ENCODE measurements around the gene MADD. TPM values are rescaled to one million over a fixed set of nuclear protein-coding genes. Genes with fewer than 3 reads are reported as not detected.

Gene MADD
- 79.4 TPM for total RNA-seq

DNA sequence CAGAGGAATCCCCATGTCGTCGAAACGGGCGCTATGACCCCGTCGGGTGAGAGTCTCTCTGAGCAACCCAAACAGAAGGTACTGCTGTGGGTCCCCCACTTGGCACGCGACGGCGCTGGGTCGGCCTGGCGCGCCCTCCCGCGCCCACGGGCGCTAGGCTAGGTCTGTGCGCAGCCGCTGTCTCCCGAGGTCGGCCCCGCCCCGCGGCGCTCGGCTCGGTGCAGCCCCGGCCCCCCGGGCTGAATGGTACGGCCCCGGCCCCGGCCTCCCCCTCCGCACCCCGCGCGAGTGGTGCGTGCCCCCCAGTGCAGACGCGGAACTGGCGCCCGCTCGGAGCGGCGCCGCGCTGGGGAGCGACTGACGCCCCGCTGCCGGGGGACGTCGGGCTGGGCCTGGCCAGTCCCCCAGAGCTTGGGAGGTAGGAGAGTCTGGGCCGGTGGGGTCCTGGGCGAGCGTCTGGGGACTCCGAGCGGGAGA lies at the start of gene MADD:
Gene MADD, plus strand, starts transcription at position 305 of the 477 bp plus-strand sequence.
- peak; percentile 88 for DNase-seq (ENCODE audit: low spot score)

DNA sequence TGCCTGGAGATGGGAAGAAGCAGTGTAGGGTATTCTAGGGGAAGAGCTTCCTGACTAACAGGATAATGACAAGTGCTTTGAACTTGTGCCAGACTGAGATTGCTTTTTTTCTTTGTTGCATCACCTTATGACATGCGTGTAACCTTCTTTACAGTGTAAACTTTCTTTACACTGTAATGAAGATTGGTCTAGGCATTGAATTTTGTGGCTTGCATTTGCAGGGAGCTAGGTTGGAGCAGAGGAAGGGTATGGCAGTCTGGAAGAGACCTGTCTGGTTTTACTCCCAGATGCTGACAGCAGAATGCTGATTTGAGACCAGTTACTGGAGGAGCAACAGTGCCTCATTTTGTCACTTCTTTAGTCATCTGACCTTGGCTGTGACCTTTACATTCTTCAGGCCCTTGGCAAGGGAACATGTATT lies 49.5 kb upstream of the MADD start:
- DNase-seq (ENCODE audit: low spot score): no peak

DNA sequence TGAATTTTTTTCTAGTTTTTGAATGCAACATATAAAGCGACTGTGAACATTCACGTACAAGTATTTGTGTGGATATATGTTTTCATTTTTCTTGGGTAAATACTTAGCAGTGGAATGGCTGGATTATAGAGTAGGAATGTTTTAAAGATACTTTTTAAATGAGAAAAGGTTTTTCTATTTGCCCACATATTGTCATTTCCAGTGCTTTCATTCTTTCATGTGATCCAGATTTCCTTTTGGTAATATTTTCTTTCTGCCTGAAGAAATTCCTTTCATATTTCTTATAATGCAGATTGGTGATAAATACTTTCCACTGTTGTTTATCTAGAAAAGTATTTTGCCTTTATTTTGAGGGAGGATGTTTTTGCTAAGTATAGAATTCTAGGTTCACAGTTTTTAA lies 47.2 kb upstream of the MADD start:
- no peak for DNase-seq (ENCODE audit: low spot score)

DNA sequence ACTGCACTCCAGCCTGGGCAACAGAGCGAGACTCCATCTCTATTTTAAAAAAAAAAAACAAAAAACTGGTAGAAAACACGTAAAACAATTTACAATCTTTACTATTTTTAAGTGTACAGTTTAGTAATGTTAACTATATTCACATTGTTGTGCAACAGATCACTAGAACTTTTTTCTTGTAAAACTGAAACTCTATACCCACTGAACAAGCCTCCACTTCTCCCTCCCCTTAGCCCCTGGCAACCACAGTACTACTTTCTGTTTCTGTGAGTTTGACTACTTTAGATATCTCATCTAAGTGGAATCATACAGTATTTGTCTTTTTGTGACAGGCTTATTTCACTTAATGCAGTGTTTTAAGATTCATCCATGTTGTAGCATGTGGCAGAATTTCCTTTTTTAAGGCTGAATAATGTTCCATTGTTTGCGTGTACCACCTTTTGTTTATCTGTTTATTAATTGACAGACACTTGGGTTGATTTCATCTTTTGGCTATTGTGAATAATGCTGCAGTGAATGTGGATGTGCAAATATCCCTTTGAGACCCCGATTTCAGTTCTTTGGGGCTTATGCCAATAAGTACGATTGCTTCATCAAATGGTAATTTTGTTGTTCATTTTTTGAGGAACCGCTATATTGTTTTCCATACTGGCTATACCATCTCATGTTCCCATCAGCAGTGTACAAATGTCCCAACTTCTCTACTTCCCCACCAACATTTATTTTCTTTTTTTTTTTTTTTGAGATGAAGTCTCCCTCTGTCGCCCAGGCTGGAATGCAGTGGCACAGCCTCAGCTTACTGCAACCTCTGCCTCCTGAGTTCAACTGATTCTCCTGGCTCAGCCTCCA lies 44.2 kb upstream of the MADD start:
- no peak for DNase-seq (ENCODE audit: low spot score)

DNA sequence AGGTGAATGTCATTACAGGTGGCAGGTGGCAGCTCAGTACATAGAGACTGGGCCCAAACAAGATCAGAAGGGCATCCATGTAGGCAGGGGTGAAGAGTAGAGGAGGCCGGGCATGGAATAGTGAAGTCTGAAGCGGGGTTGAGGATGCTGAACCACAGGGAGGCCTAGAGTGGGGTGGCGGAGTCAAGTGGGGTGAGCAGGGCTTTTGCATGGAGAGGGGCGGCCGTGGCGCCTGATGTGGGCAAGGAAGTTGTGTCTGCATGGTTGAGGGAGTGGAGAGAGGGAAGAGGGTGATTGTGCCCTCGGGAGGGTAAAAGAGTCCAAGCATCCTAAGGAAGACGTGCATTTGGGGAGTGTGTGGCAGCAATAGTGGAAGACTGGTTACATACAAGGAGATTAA lies 40.8 kb upstream of the MADD start:
- no peak for DNase-seq (ENCODE audit: low spot score)

DNA sequence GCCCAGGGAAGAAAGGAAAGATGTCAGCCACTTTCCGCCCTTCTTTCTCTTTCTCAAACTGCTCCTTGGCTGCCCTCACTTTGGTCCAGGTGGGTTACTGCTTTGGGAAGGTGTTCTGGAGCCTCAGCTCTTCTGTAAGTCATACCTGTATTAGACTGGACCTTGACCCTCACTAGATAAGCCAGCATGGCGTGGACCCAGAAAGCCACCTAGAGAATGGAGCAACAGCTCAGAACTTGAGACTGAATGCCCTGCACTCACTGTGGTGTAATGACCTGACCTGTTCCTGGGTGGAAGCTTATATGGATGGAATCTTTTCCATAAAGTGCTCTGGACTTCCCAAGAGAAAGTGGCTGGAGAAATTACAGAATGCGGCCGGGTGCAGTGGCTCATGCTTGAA lies 36.9 kb upstream of the MADD start:
- no peak for DNase-seq (ENCODE audit: low spot score)

GRCh38 chr11:47233989-47234668 lies 35.8 kb upstream of the MADD start:
- DNase-seq (ENCODE audit: low spot score): no peak

DNA sequence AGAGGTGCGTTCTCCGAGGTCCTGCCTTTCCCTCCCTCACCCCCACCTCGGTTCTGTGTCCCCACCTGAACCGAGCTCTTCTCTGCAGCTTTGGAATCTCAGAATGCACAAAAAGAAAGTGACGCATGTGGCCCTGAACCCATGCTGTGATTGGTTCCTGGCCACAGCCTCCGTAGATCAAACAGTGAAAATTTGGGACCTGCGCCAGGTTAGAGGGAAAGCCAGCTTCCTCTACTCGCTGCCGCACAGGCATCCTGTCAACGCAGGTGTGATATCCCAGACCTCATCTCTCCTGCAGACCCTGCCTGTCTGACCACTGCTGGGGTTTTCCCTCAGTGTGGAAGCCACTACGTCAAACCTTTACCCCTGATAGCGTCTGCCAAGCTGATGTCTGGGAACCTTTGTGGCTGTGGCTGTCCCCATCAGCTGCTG lies 35.2 kb upstream of the MADD start:
- no peak for DNase-seq (ENCODE audit: low spot score)

DNA sequence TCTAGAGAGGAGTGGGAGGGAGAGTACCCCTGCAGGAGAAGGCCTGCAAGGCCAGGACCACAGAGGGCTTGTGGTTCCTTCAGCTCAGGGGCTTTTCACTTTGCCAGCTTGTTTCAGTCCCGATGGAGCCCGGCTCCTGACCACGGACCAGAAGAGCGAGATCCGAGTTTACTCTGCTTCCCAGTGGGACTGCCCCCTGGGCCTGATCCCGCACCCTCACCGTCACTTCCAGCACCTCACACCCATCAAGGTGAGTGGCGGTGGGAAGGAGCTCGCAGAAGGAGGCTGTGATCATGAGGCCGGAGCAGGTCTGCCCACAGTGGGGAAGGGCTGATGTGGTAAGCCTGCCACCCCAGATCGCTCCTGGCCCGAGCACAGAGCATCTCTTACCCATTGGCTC lies 34.8 kb upstream of the MADD start:
- no peak for DNase-seq (ENCODE audit: low spot score)

- no peak for DNase-seq (ENCODE audit: low spot score)
Observed at GRCh38 chr11:47236482-47236881, 33.5 kb upstream of the MADD start.

GRCh38 chr11:47239852-47240251 lies 30.1 kb upstream of the MADD start:
- no peak for DNase-seq (ENCODE audit: low spot score)

DNA sequence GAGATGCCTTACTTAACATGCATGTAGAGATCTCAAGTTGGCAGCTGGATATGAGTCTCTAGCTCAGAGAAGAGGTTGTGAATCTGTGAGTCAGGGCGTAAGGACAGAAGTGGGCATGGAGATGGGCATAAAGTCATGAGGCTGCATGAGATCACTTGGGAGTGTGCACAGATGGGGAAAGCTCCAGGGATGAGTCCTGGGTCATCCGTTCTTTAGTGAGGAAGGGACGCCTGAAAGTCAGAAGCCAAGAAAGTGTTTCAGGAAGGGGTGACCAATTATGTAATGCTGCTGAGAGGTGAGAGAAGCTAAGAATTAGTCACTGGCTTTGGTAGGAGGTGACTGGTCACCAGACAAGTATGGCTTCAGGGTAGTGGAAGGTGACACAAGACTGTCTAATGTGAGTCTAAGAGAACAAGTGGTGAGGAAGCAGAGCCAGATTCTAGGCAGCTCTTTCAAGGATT lies 28.1 kb upstream of the MADD start:
- no peak for DNase-seq (ENCODE audit: low spot score)

DNA sequence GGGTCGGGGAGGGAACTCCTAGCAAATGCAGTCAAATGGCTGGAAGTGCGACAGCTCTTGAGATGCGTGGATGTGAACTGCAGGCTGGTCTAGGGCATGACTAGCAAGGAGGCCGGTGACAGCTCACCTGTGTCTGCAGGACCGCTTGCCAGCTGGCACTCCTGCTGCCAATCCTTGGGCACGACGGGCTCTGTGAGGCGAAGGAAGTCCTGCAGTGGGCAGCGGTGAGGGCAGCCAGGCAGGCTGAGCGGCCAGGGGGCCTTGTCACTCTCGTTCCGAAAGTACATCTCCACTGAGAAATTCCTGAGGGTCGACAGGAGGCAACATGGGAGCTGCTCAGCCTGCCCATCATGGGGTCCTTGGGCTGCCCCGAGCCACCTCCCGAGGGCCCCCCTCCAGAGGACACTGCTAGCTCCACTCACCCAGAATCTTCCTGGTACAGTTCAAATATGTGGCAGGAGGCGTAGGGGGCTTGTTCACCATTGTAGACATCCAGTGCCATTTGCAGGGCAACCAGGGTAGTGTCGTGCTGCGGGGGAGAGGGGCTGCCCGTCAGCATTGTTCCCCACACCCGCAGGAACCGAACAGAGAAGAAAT lies 27.2 kb upstream of the MADD start:
- no peak for DNase-seq (ENCODE audit: low spot score)

GRCh38 chr11:47243454-47243853 lies 26.5 kb upstream of the MADD start:
- DNase-seq (ENCODE audit: low spot score): no peak

DNA sequence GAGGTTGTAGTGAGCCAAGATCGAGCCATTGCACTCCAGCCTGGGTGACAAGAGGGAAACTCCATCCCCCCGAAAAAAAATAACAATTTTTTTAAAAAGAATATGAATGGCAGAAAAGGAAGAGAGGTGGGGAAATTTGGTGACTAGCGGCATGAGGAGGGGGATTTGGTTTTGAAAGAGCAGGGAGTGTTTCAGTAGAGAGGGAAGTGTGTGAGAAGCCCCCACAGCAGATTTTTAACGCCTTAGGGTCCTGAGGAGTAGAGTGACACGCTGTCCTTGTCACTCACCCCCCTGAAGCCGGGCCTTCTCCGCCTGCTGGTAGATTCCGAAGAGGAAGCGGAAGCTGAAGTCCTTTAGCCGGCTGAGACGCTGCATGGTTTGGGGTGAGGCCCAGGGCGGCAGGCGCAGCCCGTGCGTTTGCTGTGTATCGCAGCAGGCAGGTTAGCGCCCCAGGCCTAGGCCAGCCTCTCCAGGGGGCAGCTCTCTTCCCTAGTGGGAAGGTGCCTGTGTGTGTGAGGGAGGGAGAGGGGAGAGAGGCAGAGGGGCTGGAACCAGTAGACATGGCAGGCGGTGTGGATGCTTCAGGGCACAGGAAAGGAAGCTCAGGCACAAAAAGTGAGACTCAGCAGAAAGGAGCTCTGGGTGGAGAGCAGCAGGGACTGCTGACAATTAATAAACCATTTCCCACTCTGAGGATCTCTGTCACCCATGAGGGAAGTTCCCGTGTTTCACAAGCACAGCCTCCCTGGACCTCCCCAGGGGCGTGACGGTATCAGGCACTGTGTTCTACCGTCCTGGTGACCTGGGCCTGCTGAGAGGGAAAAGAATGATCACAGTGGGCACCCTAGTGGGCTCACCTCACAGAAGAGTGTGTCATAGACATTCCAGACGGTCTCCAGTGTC lies 25.2 kb upstream of the MADD start:
- no peak for DNase-seq (ENCODE audit: low spot score)

GRCh38 chr11:47245611-47246357 lies 24.1 kb upstream of the MADD start:
- DNase-seq (ENCODE audit: low spot score): no peak

- DNase-seq (ENCODE audit: low spot score): no peak
Observed at GRCh38 chr11:47247502-47247901, 22.4 kb upstream of the MADD start.

GRCh38 chr11:47248304-47248663 lies 21.6 kb upstream of the MADD start:
- no peak for DNase-seq (ENCODE audit: low spot score)

GRCh38 chr11:47248664-47249377 lies 21.1 kb upstream of the MADD start, which contains the start of gene ACP2:
Gene ACP2, minus strand, starts transcription at chr11:47248814. Its CDS starts 25 bp downstream, at chr11:47248789.
- DNase-seq (ENCODE audit: low spot score): peak; percentile 90

DNA sequence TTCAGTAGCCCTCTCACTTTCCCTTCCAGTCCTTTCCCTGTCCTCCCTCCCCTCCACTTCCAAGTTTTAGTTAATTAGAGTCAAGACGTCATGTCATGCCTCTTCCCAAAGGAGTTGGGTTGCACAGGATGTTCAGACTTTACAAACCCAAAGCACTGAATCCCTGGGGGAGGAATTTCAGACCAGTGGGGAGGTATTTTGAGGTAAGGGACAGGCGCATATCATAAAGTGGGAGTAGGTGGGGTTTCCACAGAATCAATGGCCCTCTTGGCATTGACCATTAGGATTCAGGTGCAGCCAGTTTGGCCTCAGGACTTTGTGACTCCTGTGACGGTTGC lies 20.6 kb upstream of the MADD start:
- DNase-seq (ENCODE audit: low spot score): no peak

Data from ureter (tissue), 1 donor.